ENCODE data around the gene ARPC1B. TPM values are rescaled to one million over a fixed set of nuclear protein-coding genes. Genes with fewer than 3 reads are reported as not detected.

Gene ARPC1B
- total and polyA plus RNA-seq, 7 donors, result 70.3 to 390 (median 136) TPM

DNA sequence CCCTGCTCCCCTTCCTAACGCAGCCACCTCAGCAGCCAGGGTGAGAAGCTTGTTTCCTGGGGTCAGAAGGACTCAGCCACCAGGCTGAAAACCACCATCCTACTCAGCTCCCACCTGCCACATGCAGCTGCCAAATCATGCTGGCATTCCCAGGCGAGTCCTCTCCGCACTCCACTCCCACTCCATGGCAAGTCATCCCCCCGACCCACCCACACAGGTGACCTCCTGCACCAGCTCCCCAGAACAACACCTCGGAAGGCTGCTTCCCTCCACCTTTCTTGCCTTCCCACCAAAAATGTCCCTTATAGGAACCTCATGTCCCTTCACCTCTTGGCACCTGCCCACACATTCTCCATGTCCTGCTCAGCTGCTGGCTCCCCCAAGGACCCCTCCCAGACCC, 29.2 kb downstream of the ARPC1B start:
- intact Hi-C loops (cut with DNase I), result no loop called here

DNA sequence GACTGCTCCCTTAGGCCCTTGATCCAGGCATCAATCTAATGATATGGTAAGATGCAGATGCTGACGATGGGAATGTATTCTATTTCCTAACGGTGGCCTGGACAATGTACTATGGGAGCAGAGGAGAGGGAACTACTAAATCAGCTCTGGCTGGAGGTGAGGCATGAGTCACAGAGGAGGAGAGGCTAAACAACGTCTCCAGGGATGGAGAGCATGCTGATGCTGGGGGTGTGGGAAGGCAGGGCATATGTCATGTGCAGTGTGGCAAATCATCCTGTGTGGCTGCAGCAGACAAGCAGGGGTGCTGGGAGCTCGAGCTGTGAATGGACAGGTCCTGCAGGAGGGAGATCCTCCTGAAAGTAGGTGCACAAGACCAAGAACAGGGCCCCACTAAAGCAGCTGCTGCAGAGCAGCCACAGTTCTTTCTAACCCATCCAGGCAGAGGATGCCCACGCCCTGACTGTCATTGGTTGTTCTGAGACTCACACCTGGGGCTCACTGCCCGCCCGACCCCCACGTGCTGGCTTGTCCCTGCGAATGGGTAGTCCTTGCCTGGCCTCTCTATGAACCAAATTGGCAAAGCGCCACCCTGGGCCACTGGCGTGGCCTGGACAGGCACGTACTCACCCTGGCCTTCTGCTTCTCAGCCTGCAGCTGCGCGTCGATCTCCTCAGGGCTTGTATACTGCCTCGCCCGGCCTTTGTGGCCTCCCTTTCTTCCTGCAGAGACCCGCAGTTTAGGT, 29.9 kb downstream of the ARPC1B start:
- Histone ChIP-seq H3K27me3 (no peaks in the 10 kb centered on the region), H3K27ac (no peak overlapping the region), H3K4me3 (no peak overlapping the region), H3K36me3 (peaks cover 13 to 54% (median 47%) of the 10 kb centered on the region in 4 donors), H3K9me3 (no peaks in the 10 kb centered on the region), H3K4me1 (peaks cover 0 to 42% (median 37%) of the 10 kb centered on the region in 4 donors)
- TF ChIP-seq, protein P1, sequence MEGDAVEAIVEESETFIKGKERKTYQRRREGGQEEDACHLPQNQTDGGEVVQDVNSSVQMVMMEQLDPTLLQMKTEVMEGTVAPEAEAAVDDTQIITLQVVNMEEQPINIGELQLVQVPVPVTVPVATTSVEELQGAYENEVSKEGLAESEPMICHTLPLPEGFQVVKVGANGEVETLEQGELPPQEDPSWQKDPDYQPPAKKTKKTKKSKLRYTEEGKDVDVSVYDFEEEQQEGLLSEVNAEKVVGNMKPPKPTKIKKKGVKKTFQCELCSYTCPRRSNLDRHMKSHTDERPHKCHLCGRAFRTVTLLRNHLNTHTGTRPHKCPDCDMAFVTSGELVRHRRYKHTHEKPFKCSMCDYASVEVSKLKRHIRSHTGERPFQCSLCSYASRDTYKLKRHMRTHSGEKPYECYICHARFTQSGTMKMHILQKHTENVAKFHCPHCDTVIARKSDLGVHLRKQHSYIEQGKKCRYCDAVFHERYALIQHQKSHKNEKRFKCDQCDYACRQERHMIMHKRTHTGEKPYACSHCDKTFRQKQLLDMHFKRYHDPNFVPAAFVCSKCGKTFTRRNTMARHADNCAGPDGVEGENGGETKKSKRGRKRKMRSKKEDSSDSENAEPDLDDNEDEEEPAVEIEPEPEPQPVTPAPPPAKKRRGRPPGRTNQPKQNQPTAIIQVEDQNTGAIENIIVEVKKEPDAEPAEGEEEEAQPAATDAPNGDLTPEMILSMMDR (IDR thresholded peaks at IDR 0.05), result no peak
- TF ChIP-seq POLR2AphosphoS5 (IDR thresholded peaks at IDR 0.05) (no peak), EP300 (IDR thresholded peaks at IDR 0.05) (no peak)
- DNase-seq, result no peak
- 84 to 89% methylated on average over 18 of the region's 18 CpGs for WGBS, 2 donors
- intact Hi-C loops (cut with DNase I), result no loop called here

More for the DNA sequence above, 29.2 kb downstream of the ARPC1B start:
- no peak overlapping the region for H3K27ac ChIP-seq
- no peak for DNase-seq
- peaks cover 14 to 60% (median 50%) of the 10 kb centered on the region in 4 donors for H3K36me3 ChIP-seq
- TF ChIP-seq EP300 (IDR thresholded peaks at IDR 0.05) (no peak), POLR2A (IDR thresholded peaks at IDR 0.05) (no peak), POLR2AphosphoS5 (IDR thresholded peaks at IDR 0.05) (no peak)
- TF ChIP-seq, protein P1 (IDR thresholded peaks at IDR 0.05), result no peak
- WGBS, 2 donors, result 94 to 96% methylated on average over 5 of the region's 5 CpGs
- no peaks in the 10 kb centered on the region for H3K27me3 ChIP-seq
- peaks cover 0 to 39% (median 36%) of the 10 kb centered on the region in 4 donors for H3K4me1 ChIP-seq
- H3K9me3 ChIP-seq, result no peaks in the 10 kb centered on the region
- H3K4me3 ChIP-seq, result no peak overlapping the region

DNA sequence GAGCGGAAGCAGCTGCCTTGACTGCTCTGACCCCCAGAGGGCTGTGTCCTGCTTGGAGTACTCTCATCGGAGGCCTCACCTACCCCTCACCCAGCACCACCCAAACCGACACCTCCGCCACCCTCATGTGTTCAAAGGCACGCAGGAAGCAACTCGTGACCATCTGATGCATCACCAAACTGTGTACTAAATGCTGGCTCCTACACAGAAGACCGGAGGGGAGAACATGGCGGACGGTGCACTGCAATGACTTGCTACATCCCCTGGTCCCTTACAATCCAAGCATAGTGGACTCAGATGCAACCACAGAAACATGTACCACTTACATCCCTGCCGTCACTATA, 30.4 kb downstream of the ARPC1B start:
- Histone ChIP-seq H3K4me1 (peaks cover 0 to 47% (median 43%) of the 10 kb centered on the region in 4 donors), H3K27ac (no peak overlapping the region), H3K36me3 (peaks cover 8 to 48% (median 41%) of the 10 kb centered on the region in 4 donors), H3K4me3 (no peak overlapping the region), H3K9me3 (no peaks in the 10 kb centered on the region), H3K27me3 (no peaks in the 10 kb centered on the region)
- 95 to 97% methylated on average over 10 of the region's 10 CpGs for WGBS, 2 donors
- no peak for DNase-seq
- intact Hi-C loops (cut with DNase I), result loop anchor here (5.0 kb wide), 1 partner anchor 1837 kb away; no protein-coding TSS in a partner anchor
- no peak for TF ChIP-seq POLR2A (IDR thresholded peaks at IDR 0.05)
- TF ChIP-seq POLR2AphosphoS5 (IDR thresholded peaks at IDR 0.05), result no peak
- no peak for TF ChIP-seq EP300 (IDR thresholded peaks at IDR 0.05)
- TF ChIP-seq, protein P1 (IDR thresholded peaks at IDR 0.05), result no peak

DNA sequence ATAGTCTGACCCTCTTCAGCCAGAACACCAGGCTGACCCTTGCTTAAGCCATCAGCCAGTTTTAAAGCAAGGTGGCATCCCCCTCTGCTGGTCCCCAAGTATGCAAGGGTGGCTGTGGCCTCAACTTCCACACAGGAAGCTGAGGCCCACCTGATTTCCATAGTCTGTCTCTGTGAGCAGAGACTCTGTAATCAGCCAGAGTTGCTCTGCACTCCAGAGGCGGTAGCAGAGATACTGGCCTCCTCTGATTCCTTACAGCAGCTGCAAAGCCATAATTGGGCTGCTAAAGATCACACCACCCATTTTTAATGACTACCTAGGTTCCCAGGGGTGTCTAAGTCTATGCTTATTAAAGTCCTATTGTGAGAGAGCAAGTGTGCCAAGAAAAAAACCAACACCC, 32.0 kb downstream of the ARPC1B start:
- no peak overlapping the region for H3K4me3 ChIP-seq
- TF ChIP-seq, protein P1 (IDR thresholded peaks at IDR 0.05), result no peak
- no peak for TF ChIP-seq POLR2A (IDR thresholded peaks at IDR 0.05)
- TF ChIP-seq EP300 (IDR thresholded peaks at IDR 0.05), result no peak
- TF ChIP-seq POLR2AphosphoS5 (IDR thresholded peaks at IDR 0.05), result no peak
- peaks cover 0 to 58% (median 51%) of the 10 kb centered on the region in 4 donors for H3K4me1 ChIP-seq
- WGBS, 2 donors, result 41 to 47% methylated on average over 1 of the region's 1 CpG
- no peaks in the 10 kb centered on the region for H3K9me3 ChIP-seq
- intact Hi-C loops (cut with DNase I), result loop anchor here (5.0 kb wide), 1 partner anchor 1836 kb away; no protein-coding TSS in a partner anchor
- DNase-seq, result no peak
- no peaks in the 10 kb centered on the region for H3K27me3 ChIP-seq
- peak overlapping the region in 1 of 4 donors; percentile 96 for H3K27ac ChIP-seq
- H3K36me3 ChIP-seq, result peaks cover 8 to 47% (median 35%) of the 10 kb centered on the region in 4 donors
